Measurements from ENCODE around the gene NIFK.

DNA sequence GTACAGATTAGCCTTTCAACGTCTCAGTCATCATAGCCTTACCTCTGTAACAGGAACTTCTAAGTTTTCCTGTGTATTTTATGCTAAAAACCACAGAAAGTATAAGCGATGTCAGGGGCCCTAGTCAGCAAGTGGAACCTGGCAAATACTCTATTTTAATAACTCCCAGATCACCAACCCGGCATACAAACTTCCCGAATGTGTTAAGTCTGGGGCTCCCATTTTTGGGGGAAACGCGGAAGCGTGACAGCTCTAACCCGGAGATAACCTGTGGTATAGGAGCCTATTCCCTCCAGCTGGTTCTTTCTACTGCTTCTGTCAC lies 574 bp downstream of the NIFK start:
- TF ChIP-seq EP300 (IDR thresholded peaks at IDR 0.05; ENCODE audit: borderline replicate concordance in 1 of 2, low read depth in 1 of 2, low read length in 1 of 2), result no peak
- no peak for TF ChIP-seq SMC3 (IDR thresholded peaks at IDR 0.05; ENCODE audit: low read depth, low read length)
- TF ChIP-seq RAD21 (IDR thresholded peaks at IDR 0.05; ENCODE audit: low read length), result no peak
- TF ChIP-seq, protein P1, sequence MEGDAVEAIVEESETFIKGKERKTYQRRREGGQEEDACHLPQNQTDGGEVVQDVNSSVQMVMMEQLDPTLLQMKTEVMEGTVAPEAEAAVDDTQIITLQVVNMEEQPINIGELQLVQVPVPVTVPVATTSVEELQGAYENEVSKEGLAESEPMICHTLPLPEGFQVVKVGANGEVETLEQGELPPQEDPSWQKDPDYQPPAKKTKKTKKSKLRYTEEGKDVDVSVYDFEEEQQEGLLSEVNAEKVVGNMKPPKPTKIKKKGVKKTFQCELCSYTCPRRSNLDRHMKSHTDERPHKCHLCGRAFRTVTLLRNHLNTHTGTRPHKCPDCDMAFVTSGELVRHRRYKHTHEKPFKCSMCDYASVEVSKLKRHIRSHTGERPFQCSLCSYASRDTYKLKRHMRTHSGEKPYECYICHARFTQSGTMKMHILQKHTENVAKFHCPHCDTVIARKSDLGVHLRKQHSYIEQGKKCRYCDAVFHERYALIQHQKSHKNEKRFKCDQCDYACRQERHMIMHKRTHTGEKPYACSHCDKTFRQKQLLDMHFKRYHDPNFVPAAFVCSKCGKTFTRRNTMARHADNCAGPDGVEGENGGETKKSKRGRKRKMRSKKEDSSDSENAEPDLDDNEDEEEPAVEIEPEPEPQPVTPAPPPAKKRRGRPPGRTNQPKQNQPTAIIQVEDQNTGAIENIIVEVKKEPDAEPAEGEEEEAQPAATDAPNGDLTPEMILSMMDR (IDR thresholded peaks at IDR 0.05), result no peak
- no peak for TF ChIP-seq TCF12 (IDR thresholded peaks at IDR 0.05)
- TF ChIP-seq CHD2 (IDR thresholded peaks at IDR 0.05; ENCODE audit: low read length, partially characterized antibody), result no peak
- no peak for TF ChIP-seq NFIC (IDR thresholded peaks at IDR 0.05; ENCODE audit: borderline replicate concordance)
- TF ChIP-seq FOXJ3 (CRISPR knock-in tag; IDR thresholded peaks at IDR 0.05), result no peak
- TF ChIP-seq SIN3A (IDR thresholded peaks at IDR 0.05; ENCODE audit: borderline replicate concordance, low read depth, low read length), result no peak
